ENCODE data around the gene NELFA.

The NELFA gene

GRCh38 chr4:1978226-1978625, 30.5 kb downstream of the NELFA start:
- DNase-seq (ENCODE audit: low read depth, low spot score), result no peak
- Histone ChIP-seq H3K36me3 (ENCODE audit: insufficient read depth, insufficient read length, low read length) (peaks cover 95% of the 10 kb centered on the region), H3K27me3 (ENCODE audit: insufficient read depth, insufficient read length) (no peaks in the 10 kb centered on the region), H3K4me3 (ENCODE audit: insufficient read length, low read depth) (no peak overlapping the region), H3K9me3 (ENCODE audit: insufficient read depth, low read length) (no peaks in the 10 kb centered on the region), H3K9ac (ENCODE audit: insufficient read length, low read depth) (no peak overlapping the region), H3K4me1 (ENCODE audit: insufficient read depth, insufficient read length) (no peaks in the 10 kb centered on the region)
- TF ChIP-seq YY1 (IDR thresholded peaks at IDR 0.05; ENCODE audit: insufficient read depth, insufficient read length), result no peak
- no peak for TF ChIP-seq ZNF274 (IDR thresholded peaks at IDR 0.05; ENCODE audit: low read depth, low read length)
- TF ChIP-seq SUZ12 (IDR thresholded peaks at IDR 0.05; ENCODE audit: extremely low read depth, insufficient read depth, insufficient read length), result no peak

DNA sequence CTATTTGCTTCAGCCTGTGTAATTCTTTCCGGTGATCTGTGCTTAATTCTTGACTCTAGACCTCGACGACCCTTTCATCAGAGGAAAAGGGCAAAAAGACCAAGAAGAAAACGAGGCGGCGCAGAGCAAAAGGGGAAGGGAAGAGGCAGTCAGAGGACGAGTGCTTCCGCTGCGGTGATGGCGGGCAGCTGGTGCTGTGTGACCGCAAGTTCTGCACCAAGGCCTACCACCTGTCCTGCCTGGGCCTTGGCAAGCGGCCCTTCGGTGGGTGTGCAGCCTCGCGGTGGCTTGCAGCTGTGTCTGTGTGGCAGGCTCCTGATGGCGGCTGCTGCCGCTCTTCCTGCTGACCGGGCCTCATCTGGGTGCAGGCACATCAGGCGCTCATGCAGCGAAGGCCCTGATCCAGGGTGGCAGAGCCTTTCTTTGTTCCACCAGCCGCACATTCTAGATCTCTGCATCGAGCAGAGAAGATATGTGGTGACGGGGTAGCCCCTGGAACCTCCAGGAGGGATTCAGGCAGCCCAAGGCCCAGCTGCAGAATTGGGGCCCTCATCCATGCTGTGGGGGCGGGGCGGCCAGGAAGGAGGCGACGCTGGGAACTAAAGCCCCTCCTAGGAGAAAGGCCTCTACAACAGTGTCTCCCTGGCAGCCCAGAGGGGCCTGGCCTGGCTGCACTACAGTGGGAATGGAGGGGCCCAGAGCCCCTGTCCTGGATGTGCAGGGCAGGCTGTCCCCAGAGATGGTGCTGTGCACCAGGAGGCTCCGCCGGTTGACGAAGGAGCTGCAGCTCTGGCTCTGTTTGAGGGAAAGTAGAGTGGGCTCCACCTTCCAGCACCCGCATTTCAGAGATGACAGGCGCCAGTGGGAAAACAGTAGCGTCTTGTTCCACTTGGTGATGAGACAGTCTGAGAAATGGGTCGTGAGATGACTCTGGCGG, 32.1 kb downstream of the NELFA start:
- no peak overlapping the region for H3K4me3 ChIP-seq (ENCODE audit: insufficient read length, low read depth)
- TF ChIP-seq YY1 (IDR thresholded peaks at IDR 0.05; ENCODE audit: insufficient read depth, insufficient read length), result no peak
- no peak for TF ChIP-seq ZNF274 (IDR thresholded peaks at IDR 0.05; ENCODE audit: low read depth, low read length)
- no peaks in the 10 kb centered on the region for H3K27me3 ChIP-seq (ENCODE audit: insufficient read depth, insufficient read length)
- DNase-seq (ENCODE audit: low read depth, low spot score), result no peak
- H3K9me3 ChIP-seq (ENCODE audit: insufficient read depth, low read length), result no peaks in the 10 kb centered on the region
- H3K4me1 ChIP-seq (ENCODE audit: insufficient read depth, insufficient read length), result no peaks in the 10 kb centered on the region
- H3K9ac ChIP-seq (ENCODE audit: insufficient read length, low read depth), result no peak overlapping the region
- H3K36me3 ChIP-seq (ENCODE audit: insufficient read depth, insufficient read length, low read length), result peaks cover 95% of the 10 kb centered on the region

DNA sequence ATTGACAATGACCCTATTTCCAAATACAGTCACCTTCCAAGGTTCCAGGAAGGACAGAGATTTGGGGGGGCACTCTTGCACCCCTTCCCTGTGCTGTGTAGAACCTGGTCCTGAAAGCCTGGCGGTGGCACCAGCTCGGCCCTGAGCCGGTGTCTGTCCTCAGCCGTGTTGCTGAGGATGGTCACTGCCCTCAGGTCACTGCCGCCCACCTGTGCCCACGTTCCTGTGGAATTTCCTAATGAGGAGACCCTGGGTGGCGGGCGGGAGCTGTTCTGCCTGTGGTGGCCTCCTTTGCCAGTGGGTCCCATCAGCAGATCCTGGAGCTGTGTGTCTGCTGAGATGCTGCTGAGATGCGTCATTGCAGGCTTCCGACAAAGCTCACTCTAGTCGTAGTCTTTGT, 32.9 kb downstream of the NELFA start:
- no peaks in the 10 kb centered on the region for H3K9me3 ChIP-seq (ENCODE audit: insufficient read depth, low read length)
- TF ChIP-seq YY1 (IDR thresholded peaks at IDR 0.05; ENCODE audit: insufficient read depth, insufficient read length), result no peak
- TF ChIP-seq SUZ12 (IDR thresholded peaks at IDR 0.05; ENCODE audit: extremely low read depth, insufficient read depth, insufficient read length), result no peak
- no peak for TF ChIP-seq ZNF274 (IDR thresholded peaks at IDR 0.05; ENCODE audit: low read depth, low read length)
- H3K4me1 ChIP-seq (ENCODE audit: insufficient read depth, insufficient read length), result no peaks in the 10 kb centered on the region
- H3K27me3 ChIP-seq (ENCODE audit: insufficient read depth, insufficient read length), result no peaks in the 10 kb centered on the region
- DNase-seq (ENCODE audit: low read depth, low spot score), result no peak
- no peak overlapping the region for H3K9ac ChIP-seq (ENCODE audit: insufficient read length, low read depth)
- no peak overlapping the region for H3K4me3 ChIP-seq (ENCODE audit: insufficient read length, low read depth)
- H3K36me3 ChIP-seq (ENCODE audit: insufficient read depth, insufficient read length, low read length), result peaks cover 92% of the 10 kb centered on the region

DNA sequence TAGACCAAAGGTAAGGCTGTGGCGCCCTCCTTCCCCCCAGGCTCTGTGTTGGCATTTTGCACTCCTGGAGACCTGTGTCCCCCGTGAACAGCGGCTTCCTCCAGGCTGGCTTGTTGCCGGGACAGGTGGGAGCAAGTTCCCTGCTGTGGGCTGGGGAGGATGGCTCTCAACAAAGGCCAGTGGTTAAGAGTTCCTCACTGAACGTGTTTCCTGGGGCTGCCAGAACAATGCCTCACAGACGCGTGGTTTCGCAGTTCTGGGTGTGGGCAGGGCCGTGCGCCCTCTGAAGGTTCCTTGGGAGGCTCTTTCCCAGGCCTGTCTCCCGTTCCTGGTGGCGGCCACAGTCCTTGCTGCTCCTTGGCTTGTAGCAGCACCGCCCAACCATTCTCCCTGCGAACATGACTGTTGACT, 33.4 kb downstream of the NELFA start:
- DNase-seq (ENCODE audit: low read depth, low spot score), result no peak
- no peak for TF ChIP-seq YY1 (IDR thresholded peaks at IDR 0.05; ENCODE audit: insufficient read depth, insufficient read length)
- no peak for TF ChIP-seq SUZ12 (IDR thresholded peaks at IDR 0.05; ENCODE audit: extremely low read depth, insufficient read depth, insufficient read length)
- TF ChIP-seq ZNF274 (IDR thresholded peaks at IDR 0.05; ENCODE audit: low read depth, low read length), result no peak
- H3K36me3 ChIP-seq (ENCODE audit: insufficient read depth, insufficient read length, low read length), result peaks cover 92% of the 10 kb centered on the region
- peaks cover under 1% of the 10 kb centered on the region for H3K4me1 ChIP-seq (ENCODE audit: insufficient read depth, insufficient read length)
- H3K9ac ChIP-seq (ENCODE audit: insufficient read length, low read depth), result no peak overlapping the region
- no peaks in the 10 kb centered on the region for H3K27me3 ChIP-seq (ENCODE audit: insufficient read depth, insufficient read length)
- no peak overlapping the region for H3K4me3 ChIP-seq (ENCODE audit: insufficient read length, low read depth)
- H3K9me3 ChIP-seq (ENCODE audit: insufficient read depth, low read length), result no peaks in the 10 kb centered on the region

DNA sequence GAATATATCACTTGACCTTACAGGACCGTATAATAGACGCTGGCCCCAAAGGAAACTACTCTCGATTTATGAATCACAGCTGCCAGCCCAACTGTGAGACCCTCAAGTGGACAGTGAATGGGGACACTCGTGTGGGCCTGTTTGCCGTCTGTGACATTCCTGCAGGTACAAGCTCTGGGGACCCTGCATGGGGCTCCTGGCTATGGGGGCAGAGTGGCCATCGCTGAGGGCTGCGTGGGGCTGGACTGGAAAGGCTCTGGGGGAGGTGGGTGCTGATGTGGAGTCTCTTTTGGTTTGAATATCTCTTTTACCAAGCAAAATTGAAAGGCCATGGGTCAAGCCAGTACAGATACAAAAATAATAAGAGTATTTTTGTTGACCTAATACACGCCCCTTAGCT, 33.9 kb downstream of the NELFA start:
- Histone ChIP-seq H3K9me3 (ENCODE audit: insufficient read depth, low read length) (no peaks in the 10 kb centered on the region), H3K27me3 (ENCODE audit: insufficient read depth, insufficient read length) (no peaks in the 10 kb centered on the region), H3K9ac (ENCODE audit: insufficient read length, low read depth) (no peak overlapping the region), H3K4me3 (ENCODE audit: insufficient read length, low read depth) (no peak overlapping the region), H3K4me1 (ENCODE audit: insufficient read depth, insufficient read length) (peaks cover 3% of the 10 kb centered on the region), H3K36me3 (ENCODE audit: insufficient read depth, insufficient read length, low read length) (peaks cover 92% of the 10 kb centered on the region)
- no peak for TF ChIP-seq ZNF274 (IDR thresholded peaks at IDR 0.05; ENCODE audit: low read depth, low read length)
- no peak for TF ChIP-seq YY1 (IDR thresholded peaks at IDR 0.05; ENCODE audit: insufficient read depth, insufficient read length)
- no peak for TF ChIP-seq SUZ12 (IDR thresholded peaks at IDR 0.05; ENCODE audit: extremely low read depth, insufficient read depth, insufficient read length)
- DNase-seq (ENCODE audit: low read depth, low spot score), result no peak

GRCh38 chr4:1973661-1974060, 35.1 kb downstream of the NELFA start:
- no peaks in the 10 kb centered on the region for H3K27me3 ChIP-seq (ENCODE audit: insufficient read depth, insufficient read length)
- no peak overlapping the region for H3K4me3 ChIP-seq (ENCODE audit: insufficient read length, low read depth)
- no peak overlapping the region for H3K9ac ChIP-seq (ENCODE audit: insufficient read length, low read depth)
- peaks cover 3% of the 10 kb centered on the region for H3K4me1 ChIP-seq (ENCODE audit: insufficient read depth, insufficient read length)
- H3K9me3 ChIP-seq (ENCODE audit: insufficient read depth, low read length), result no peaks in the 10 kb centered on the region
- peaks cover 90% of the 10 kb centered on the region for H3K36me3 ChIP-seq (ENCODE audit: insufficient read depth, insufficient read length, low read length)
- no peak for DNase-seq (ENCODE audit: low read depth, low spot score)
- TF ChIP-seq YY1 (IDR thresholded peaks at IDR 0.05; ENCODE audit: insufficient read depth, insufficient read length) (no peak), SUZ12 (IDR thresholded peaks at IDR 0.05; ENCODE audit: extremely low read depth, insufficient read depth, insufficient read length) (no peak), ZNF274 (IDR thresholded peaks at IDR 0.05; ENCODE audit: low read depth, low read length) (no peak)

GRCh38 chr4:1973218-1973617, 35.6 kb downstream of the NELFA start:
- no peaks in the 10 kb centered on the region for H3K9me3 ChIP-seq (ENCODE audit: insufficient read depth, low read length)
- no peaks in the 10 kb centered on the region for H3K27me3 ChIP-seq (ENCODE audit: insufficient read depth, insufficient read length)
- DNase-seq (ENCODE audit: low read depth, low spot score), result no peak
- no peak overlapping the region for H3K4me3 ChIP-seq (ENCODE audit: insufficient read length, low read depth)
- H3K4me1 ChIP-seq (ENCODE audit: insufficient read depth, insufficient read length), result peaks cover 3% of the 10 kb centered on the region
- TF ChIP-seq SUZ12 (IDR thresholded peaks at IDR 0.05; ENCODE audit: extremely low read depth, insufficient read depth, insufficient read length) (no peak), ZNF274 (IDR thresholded peaks at IDR 0.05; ENCODE audit: low read depth, low read length) (no peak), YY1 (IDR thresholded peaks at IDR 0.05; ENCODE audit: insufficient read depth, insufficient read length) (no peak)
- peaks cover 90% of the 10 kb centered on the region for H3K36me3 ChIP-seq (ENCODE audit: insufficient read depth, insufficient read length, low read length)
- no peak overlapping the region for H3K9ac ChIP-seq (ENCODE audit: insufficient read length, low read depth)
